Fibroblast of villous mesenchyme (primary cell): ENCODE data around the gene TBX2. TPM values are rescaled to one million over a fixed set of nuclear protein-coding genes. Genes with fewer than 3 reads are reported as not detected.

Experiments used
- DNase-seq: peaks from one replicate; pipeline ENCODE4 v3.0.0-alpha.2; 2010; ENCODE audit warnings: low read depth
- H3K4me3 ChIP-seq: 2 replicates; pipeline ENCODE4 v1.5.1; 2011; ENCODE audit warnings: low read depth, mild to moderate bottlenecking, low read length
- total RNA-seq: library from RNA; depleted of rRNA; stranded (reverse); fragments of >200 nt; gene quantifications from 2 replicates; pipeline ENCODE4 v1.2.3, GENCODE V29; 2012
- TF ChIP-seq, protein P1 (sequence below): IDR thresholded peaks from 2 replicates; pipeline ENCODE4 v1.5.1; 2012; ENCODE audit warnings: low read depth, mild to moderate bottlenecking, low read length; ENCODE audit not compliant: insufficient read depth

TBX2 gene
- total RNA-seq, 1 donor, result 12.5 TPM

DNA sequence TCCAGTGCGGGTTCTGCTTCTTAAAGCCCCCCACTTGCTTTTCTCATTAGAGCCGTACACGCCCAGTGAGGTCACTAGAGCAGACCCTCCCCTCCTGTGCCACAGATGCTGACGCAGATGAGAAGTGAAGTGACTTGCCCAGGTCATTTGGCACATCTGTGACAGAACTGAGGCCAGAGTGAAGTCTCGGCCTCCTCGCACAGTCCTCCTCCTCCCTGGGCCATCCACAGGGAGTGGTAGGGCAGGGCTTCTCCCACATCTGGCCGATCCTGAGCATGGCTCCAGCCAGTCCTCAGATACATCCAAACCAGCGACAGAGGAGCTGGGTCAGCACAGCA is 15.3 kb upstream of the TBX2 start:
- no peak for DNase-seq
- no peak overlapping the region for H3K4me3 ChIP-seq
- TF ChIP-seq, protein P1, sequence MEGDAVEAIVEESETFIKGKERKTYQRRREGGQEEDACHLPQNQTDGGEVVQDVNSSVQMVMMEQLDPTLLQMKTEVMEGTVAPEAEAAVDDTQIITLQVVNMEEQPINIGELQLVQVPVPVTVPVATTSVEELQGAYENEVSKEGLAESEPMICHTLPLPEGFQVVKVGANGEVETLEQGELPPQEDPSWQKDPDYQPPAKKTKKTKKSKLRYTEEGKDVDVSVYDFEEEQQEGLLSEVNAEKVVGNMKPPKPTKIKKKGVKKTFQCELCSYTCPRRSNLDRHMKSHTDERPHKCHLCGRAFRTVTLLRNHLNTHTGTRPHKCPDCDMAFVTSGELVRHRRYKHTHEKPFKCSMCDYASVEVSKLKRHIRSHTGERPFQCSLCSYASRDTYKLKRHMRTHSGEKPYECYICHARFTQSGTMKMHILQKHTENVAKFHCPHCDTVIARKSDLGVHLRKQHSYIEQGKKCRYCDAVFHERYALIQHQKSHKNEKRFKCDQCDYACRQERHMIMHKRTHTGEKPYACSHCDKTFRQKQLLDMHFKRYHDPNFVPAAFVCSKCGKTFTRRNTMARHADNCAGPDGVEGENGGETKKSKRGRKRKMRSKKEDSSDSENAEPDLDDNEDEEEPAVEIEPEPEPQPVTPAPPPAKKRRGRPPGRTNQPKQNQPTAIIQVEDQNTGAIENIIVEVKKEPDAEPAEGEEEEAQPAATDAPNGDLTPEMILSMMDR, result no peak

DNA sequence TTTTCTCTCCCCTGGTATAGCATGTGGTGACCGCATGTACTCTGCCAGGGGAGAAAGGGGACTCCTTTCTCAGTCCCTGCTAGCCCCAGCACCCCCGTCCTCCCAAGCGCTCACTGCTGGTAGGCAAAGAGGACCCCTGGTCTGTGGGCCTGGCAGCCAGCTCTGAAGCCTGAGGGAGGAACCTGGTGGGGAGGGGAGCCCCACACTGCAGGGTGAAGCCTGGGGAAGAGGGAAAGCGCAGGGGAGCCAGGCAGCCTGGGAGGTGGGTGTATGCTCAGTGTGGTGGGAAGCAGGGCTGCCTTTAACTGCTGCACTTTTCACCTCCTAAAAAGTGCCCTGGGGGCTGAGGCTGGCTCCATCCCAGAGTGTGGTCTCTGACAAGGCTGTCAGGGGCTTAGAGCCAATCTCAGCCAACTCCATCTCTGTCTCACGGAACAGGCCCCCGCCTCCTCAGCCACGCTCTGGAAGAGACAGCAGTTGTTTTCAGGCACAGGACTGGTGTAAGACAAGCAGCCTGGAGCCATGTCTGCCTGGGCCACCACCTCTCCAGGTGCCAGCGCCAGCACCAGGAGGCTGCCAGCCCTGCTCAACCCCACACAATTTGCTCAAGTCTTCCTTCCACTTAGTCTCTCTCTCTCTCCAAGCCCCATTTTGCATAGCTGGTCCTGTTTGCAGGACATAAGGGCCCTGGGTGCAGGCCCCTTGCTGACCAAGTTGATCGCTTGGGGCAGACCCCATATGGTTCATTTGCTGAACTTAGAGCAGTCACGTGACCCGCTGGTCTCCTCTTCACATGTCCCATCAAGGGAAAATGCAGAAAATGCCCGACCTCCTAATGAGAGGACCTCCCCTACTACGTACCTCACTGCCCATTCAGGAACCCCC is 14.7 kb upstream of the TBX2 start:
- TF ChIP-seq, protein P1, result no peak
- no peak for DNase-seq
- no peak overlapping the region for H3K4me3 ChIP-seq

DNA sequence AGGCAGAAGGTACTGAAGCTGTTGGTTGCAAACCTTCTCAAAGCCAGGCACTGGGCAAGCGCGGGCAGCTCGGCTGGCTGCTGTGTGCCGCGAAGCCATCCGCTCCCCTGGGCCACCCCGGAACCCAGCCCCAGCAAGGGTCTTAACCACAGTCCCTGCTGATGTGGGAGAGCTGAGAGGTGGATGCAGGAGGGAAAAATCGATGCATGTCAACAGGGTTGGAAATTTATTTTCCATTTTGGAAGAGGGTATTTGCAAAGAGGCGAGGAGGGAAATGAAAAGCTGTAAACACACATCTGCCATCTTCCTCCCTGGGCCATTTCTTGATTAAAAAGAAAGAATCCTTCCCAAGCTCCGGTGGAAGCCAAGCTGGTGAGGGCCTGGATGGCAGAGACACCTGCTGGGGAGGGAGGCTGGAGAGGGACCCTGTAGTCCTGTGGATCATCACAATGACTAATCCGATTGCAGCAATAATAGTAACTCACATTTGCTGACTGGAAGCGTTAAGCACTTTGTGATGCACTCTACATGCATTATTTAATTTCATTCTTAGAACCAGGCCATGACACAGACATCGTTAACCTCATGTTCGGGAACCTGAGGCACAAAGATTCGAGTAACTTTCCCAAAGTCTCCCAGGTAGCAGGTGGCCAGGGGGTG is 13.9 kb upstream of the TBX2 start:
- TF ChIP-seq, protein P1, result no peak
- H3K4me3 ChIP-seq, result no peak overlapping the region
- DNase-seq, result no peak

DNA sequence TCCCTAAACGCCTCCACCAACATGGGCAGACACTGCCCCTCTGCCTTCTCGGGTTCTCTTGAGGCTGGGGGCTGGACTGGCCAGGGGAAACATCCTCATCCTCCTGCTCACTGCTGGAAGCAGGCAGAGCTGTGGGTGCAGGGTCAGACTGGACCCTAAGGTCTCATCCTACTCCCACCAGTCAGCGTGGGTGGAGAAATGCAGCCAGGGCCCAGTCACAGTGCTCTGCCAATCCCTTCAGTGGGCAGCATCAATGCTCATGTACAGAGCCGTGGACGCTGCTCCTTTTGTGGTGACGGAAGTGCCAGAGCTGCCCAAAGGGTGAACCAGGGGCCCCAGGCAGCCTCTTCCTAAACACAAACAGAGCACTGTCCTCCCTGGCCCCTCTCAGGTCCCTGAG is 13.4 kb upstream of the TBX2 start:
- TF ChIP-seq, protein P1, result no peak
- H3K4me3 ChIP-seq, result no peak overlapping the region
- DNase-seq, result no peak

DNA sequence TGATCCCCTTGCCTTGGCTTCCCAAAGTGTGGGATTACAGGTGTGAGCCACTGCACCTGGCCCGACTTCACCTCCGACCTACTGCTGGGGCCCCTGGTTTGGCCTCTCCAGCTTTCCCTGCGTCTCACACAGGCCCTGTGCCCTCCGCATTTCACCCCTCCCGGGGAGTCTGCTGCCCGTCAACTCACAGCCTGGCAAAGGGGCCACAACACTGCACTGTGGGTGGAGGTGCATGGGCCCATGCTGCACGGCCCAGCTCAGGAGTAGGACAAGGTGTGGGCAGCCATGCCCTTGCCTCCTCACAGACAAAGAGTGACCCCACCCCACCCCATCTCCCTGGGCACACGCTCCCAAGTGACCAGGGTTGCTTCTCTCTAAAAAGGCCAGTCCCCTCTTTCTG is 12.6 kb upstream of the TBX2 start:
- TF ChIP-seq, protein P1, result no peak

DNA sequence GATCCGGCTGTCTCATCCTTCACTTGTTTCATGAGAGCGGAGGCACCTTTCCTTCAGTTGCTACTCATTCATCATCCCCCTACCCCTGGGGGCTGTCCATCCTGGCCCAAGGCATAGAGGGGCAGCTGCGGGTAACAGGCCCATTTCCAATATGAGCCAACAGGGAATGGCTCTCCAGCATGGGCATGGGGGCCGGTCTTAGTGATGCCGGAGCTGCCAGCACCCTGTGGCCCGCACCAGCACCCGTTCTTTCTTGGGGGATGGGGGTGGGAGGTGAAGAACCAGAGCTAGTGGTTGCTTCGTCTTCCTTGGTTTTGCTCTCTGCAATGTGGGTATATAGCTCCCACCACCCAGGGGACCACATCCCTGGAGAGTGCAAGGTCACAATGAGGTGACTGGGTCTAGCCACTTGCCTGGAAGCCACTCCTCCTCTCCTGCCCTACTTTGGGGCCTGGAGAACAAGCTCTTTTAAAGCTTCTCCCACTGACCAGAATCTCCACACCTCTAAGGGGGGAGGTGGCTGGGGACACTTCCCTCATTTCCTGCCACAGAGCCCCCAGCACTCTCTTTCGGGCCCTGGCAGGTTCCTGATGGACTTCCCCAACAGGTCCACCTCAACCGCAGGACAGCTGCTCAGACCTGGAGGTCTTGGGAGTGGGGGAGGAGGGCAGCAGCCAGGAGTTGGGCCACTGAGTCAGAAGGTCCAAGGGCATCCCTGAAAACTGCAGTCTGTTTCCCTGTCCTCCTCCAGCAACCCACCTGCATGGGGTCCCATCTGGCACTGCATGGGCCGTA is 11.9 kb upstream of the TBX2 start:
- no peak for DNase-seq
- no peak overlapping the region for H3K4me3 ChIP-seq
- TF ChIP-seq, protein P1, result no peak

More for the DNA sequence above, 12.6 kb upstream of the TBX2 start:
- H3K4me3 ChIP-seq, result no peak overlapping the region
- DNase-seq, result no peak
